PC-3 (cell line): ENCODE results near the gene EPB41L2.

ENCODE experiments used
- CTCF ChIP-seq: fragments of 300-600 bp; sonication (generic); conservative IDR thresholded peaks from 2 replicates; pipeline ENCODE4 v1.5.1; 2017; ENCODE audit warnings: antibody characterized with exemption, low read depth, mild to moderate bottlenecking, low read length
- EZH2 ChIP-seq: fragments of 300-600 bp; sonication (generic); IDR thresholded peaks from one replicate; pipeline ENCODE4 v1.6.1; 2017; ENCODE audit warnings: antibody characterized with exemption, mild to moderate bottlenecking, low read length; ENCODE audit not compliant: unreplicated experiment
- EZH2phosphoT487 ChIP-seq: fragments of 300-600 bp; sonication (generic); IDR thresholded peaks from 2 replicates; pipeline ENCODE4 v1.6.1; 2018; ENCODE audit warnings: mild to moderate bottlenecking, antibody characterized with exemption, low read length, borderline replicate concordance

DNA sequence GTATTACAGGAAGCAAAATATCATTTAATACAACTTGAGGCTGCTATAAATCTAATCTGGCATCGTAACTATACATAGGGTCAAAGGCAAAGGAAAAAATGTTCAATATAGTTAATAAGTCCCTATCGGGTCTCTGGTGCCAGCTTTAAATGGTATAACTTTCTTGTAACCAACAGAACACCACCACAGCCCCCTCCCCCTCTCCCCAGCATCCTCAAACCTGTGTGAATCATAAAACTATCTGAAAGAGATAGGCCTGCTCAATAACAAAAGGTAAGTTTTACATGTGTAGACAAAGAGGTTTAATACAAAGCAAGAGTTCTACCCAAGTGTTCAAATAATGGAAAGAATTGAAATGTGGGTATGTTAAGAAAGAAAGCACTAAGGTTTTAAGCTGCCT lies 223.7 kb downstream of the EPB41L2 start:
- TF ChIP-seq CTCF, result no peak
- TF ChIP-seq EZH2phosphoT487, result no peak
- no peak for TF ChIP-seq EZH2
